H9 (cell line): ENCODE data around the gene GPRASP3. TPM values are rescaled to one million over a fixed set of nuclear protein-coding genes. Genes with fewer than 3 reads are reported as not detected.

ENCODE experiments used
- DNase-seq: peaks from one replicate; pipeline ENCODE4 v3.0.0-alpha.2; 2017
- H2AFZ ChIP-seq: one replicate; pipeline ENCODE4 v1.6.1; 2013; ENCODE audit warnings: mild to moderate bottlenecking, low read length, control low read depth, moderate library complexity
- H2AK5ac ChIP-seq: 2 replicates; pipeline ENCODE4 v1.6.1; 2013; ENCODE audit warnings: low read length, control low read depth, mixed read lengths; ENCODE audit not compliant: insufficient read length
- H2BK120ac ChIP-seq: one replicate; pipeline ENCODE4 v1.6.1; 2013; ENCODE audit warnings: low read depth, mild to moderate bottlenecking, low read length, control low read depth, inconsistent platforms; ENCODE audit not compliant: poor library complexity, severe bottlenecking
- H2BK12ac ChIP-seq: 2 replicates; pipeline ENCODE4 v1.6.1; 2013; ENCODE audit warnings: low read length, control low read depth, mixed read lengths, low read depth; ENCODE audit not compliant: insufficient read length
- H2BK15ac ChIP-seq: 2 replicates; pipeline ENCODE4 v1.6.1; 2013; ENCODE audit warnings: low read depth, low read length, control low read depth
- H2BK20ac ChIP-seq: one replicate; pipeline ENCODE4 v1.6.1; 2013; ENCODE audit warnings: low read depth, mild to moderate bottlenecking, low read length, control low read depth, inconsistent platforms; ENCODE audit not compliant: poor library complexity, severe bottlenecking
- H2BK5ac ChIP-seq: 2 replicates; pipeline ENCODE4 v1.6.1; 2013; ENCODE audit warnings: low read length, control low read depth, mixed read lengths; ENCODE audit not compliant: insufficient read length
- H3K14ac ChIP-seq: 2 replicates; pipeline ENCODE4 v1.6.1; 2013; ENCODE audit warnings: low read length, control low read depth; ENCODE audit not compliant: insufficient read depth
- H3K18ac ChIP-seq: 2 replicates; pipeline ENCODE4 v1.6.1; 2013; ENCODE audit warnings: low read depth, mild to moderate bottlenecking, mixed read lengths, low read length, control low read depth; ENCODE audit not compliant: insufficient read length
- H3K23ac ChIP-seq: 2 replicates; pipeline ENCODE4 v1.6.1; 2013; ENCODE audit warnings: low read length, control low read depth, mixed read lengths, low read depth; ENCODE audit not compliant: insufficient read length
- H3K23me2 ChIP-seq: 2 replicates; pipeline ENCODE4 v1.6.1; 2013; ENCODE audit warnings: low read depth, mild to moderate bottlenecking, mixed read lengths, low read length, control low read depth; ENCODE audit not compliant: insufficient read length, poor library complexity, severe bottlenecking
- H3K27ac ChIP-seq: 2 replicates; pipeline ENCODE4 v1.5.1; 2013; ENCODE audit warnings: low read length, control low read depth, mixed read lengths, low read depth; ENCODE audit not compliant: insufficient read length
- H3K27me3 ChIP-seq: 2 replicates; pipeline ENCODE4 v1.6.1; 2013; ENCODE audit warnings: low read length, control low read depth, inconsistent platforms; ENCODE audit not compliant: insufficient read depth
- H3K4ac ChIP-seq: 2 replicates; pipeline ENCODE4 v1.6.1; 2013; ENCODE audit warnings: low read depth, mild to moderate bottlenecking, control low read depth, inconsistent platforms, low read length, moderate library complexity
- H3K4me1 ChIP-seq: 2 replicates; pipeline ENCODE4 v1.6.1; 2013; ENCODE audit warnings: low read length, control low read depth, inconsistent platforms; ENCODE audit not compliant: insufficient read depth
- H3K4me2 ChIP-seq: 2 replicates; pipeline ENCODE4 v1.6.1; 2013; ENCODE audit warnings: low read length, control low read depth, mixed read lengths; ENCODE audit not compliant: insufficient read length, insufficient read depth
- H3K56ac ChIP-seq: 2 replicates; pipeline ENCODE4 v1.6.1; 2013; ENCODE audit warnings: low read depth, mild to moderate bottlenecking, mixed read lengths, low read length, control low read depth; ENCODE audit not compliant: insufficient read length
- H3K79me1 ChIP-seq: 2 replicates; pipeline ENCODE4 v1.6.1; 2013; ENCODE audit warnings: low read depth, mild to moderate bottlenecking, moderate library complexity, low read length, control low read depth, inconsistent platforms; ENCODE audit not compliant: insufficient read depth, poor library complexity, severe bottlenecking
- H3K79me2 ChIP-seq: 2 replicates; pipeline ENCODE4 v1.6.1; 2013; ENCODE audit warnings: low read length, control low read depth, inconsistent platforms; ENCODE audit not compliant: insufficient read depth
- H3K9ac ChIP-seq: 2 replicates; pipeline ENCODE4 v1.6.1; 2013; ENCODE audit warnings: low read length, control low read depth, mixed read lengths; ENCODE audit not compliant: insufficient read length; ENCODE audit errors: extremely low read depth
- H3K9me3 ChIP-seq: one replicate; pipeline ENCODE4 v1.6.1; 2013; ENCODE audit warnings: low read depth, low read length, inconsistent platforms; ENCODE audit not compliant: control insufficient read depth
- H3T11ph ChIP-seq: one replicate; pipeline ENCODE4 v1.6.1; 2013; ENCODE audit warnings: mild to moderate bottlenecking, low read length, control low read depth, inconsistent platforms
- H4K20me1 ChIP-seq: one replicate; pipeline ENCODE4 v1.6.1; 2013; ENCODE audit not compliant: control insufficient read depth, insufficient read length, insufficient read depth
- H4K5ac ChIP-seq: 2 replicates; pipeline ENCODE4 v1.6.1; 2013; ENCODE audit warnings: low read depth, mild to moderate bottlenecking, mixed read lengths, low read length, control low read depth; ENCODE audit not compliant: insufficient read length
- H4K8ac ChIP-seq: replicated peaks from 2 replicates; pipeline ENCODE4 v1.6.1; 2013; ENCODE audit warnings: low read length, control low read depth, mixed read lengths, low read depth; ENCODE audit not compliant: insufficient read length
- H4K91ac ChIP-seq: 2 replicates; pipeline ENCODE4 v1.6.1; 2013; ENCODE audit warnings: low read depth, mild to moderate bottlenecking, moderate library complexity, mixed read lengths, low read length, control low read depth; ENCODE audit not compliant: insufficient read length
- H3K27ac Mint-ChIP-seq, 3 experiments: 2 replicates in 2 of 3; 3 replicates in 1 of 3; pipeline ENCODE4 v1.8.0; 2020 to 2021; ENCODE audit warnings: mixed read lengths in 3 of 3, mild to moderate bottlenecking in 1 of 3, moderate library complexity in 1 of 3
- H3K27me3 Mint-ChIP-seq: 2 replicates; pipeline ENCODE4 v1.8.0; 2021; ENCODE audit warnings: low read depth, mild to moderate bottlenecking, moderate library complexity, mixed read lengths
- H3K36me3 Mint-ChIP-seq, 3 experiments: 2 replicates in 2 of 3; 3 replicates in 1 of 3; pipeline ENCODE4 v1.8.0; 2020 to 2021; ENCODE audit warnings: low read depth in 3 of 3, mixed read lengths in 3 of 3; ENCODE audit not compliant: insufficient read depth in 1 of 3
- H3K4me1 Mint-ChIP-seq, 2 experiments: 2 replicates each; pipeline ENCODE4 v1.8.0; 2020; ENCODE audit warnings: mixed read lengths in 2 of 2
- H3K4me3 Mint-ChIP-seq, 2 experiments: 2 replicates in 1 of 2; 3 replicates in 1 of 2; pipeline ENCODE4 v1.8.0; 2020 to 2021; ENCODE audit warnings: mild to moderate bottlenecking in 2 of 2, mixed read lengths in 2 of 2, moderate library complexity in 1 of 2
- H3K9me3 Mint-ChIP-seq, 2 experiments: 2 replicates in 1 of 2; 3 replicates in 1 of 2; pipeline ENCODE4 v1.8.0; 2020; ENCODE audit warnings: mild to moderate bottlenecking in 2 of 2, mixed read lengths in 2 of 2, moderate library complexity in 1 of 2
- WGBS: extraction: QIAGEN DNeasy Blood & Tissue Kit; methylation state at CpG from one replicate; pipeline ENCODE4 v1.1.7; 2013; ENCODE audit warnings: missing lambda C conversion rate, low lambda C conversion rate, mixed read lengths; ENCODE audit not compliant: insufficient read length; ENCODE audit errors: extremely low coverage; 5-methylcytosine and 5-hydroxymethylcytosine counted together
- total RNA-seq: library from RNA; stranded (reverse); gene quantifications from 2 replicates; pipeline ENCODE4 v1.2.1, GENCODE V29; 2021
- TF ChIP-seq, protein P1 (sequence below): fragments of 200-600 bp; sonication (generic); conservative IDR thresholded peaks from 3 replicates; pipeline ENCODE4 v1.8.0; 2021; ENCODE audit warnings: antibody characterized with exemption, mild to moderate bottlenecking

The GPRASP3 gene
- total RNA-seq, 1 experiment from 2014 or later, result 4.8 TPM

- Histone ChIP-seq H3K23ac (no peak overlapping the region), H4K91ac (no peak overlapping the region), H3K27me3 (no peaks in the 10 kb centered on the region), H3T11ph (no peak overlapping the region), H4K5ac (no peak overlapping the region), H2AFZ (no peak overlapping the region), H4K8ac (no peak overlapping the region), H3K23me2 (no peaks in the 10 kb centered on the region), H4K20me1 (no peaks in the 10 kb centered on the region), H3K4ac (no peak overlapping the region), H3K9ac (no peak overlapping the region), H3K79me2 (no peaks in the 10 kb centered on the region), H3K79me1 (no peaks in the 10 kb centered on the region), H3K4me1 (no peaks in the 10 kb centered on the region), H3K18ac (no peak overlapping the region), H2BK12ac (no peak overlapping the region), H3K27ac (no peak overlapping the region), H3K14ac (no peak overlapping the region), H2BK120ac (no peak overlapping the region), H2BK20ac (no peak overlapping the region), H2BK5ac (no peak overlapping the region), H3K9me3 (peaks cover 44% of the 10 kb centered on the region), H2BK15ac (no peak overlapping the region), H3K56ac (no peak overlapping the region), H2AK5ac (no peak overlapping the region), H3K4me2 (no peak overlapping the region)
- no peak for DNase-seq
- peaks cover 2 to 4% of the 10 kb centered on the region in 2 experiments; a peak in 3 of 4 replicates for H3K4me1 Mint-ChIP-seq
- no peak overlapping the region for H3K27ac Mint-ChIP-seq
- TF ChIP-seq, protein P1, sequence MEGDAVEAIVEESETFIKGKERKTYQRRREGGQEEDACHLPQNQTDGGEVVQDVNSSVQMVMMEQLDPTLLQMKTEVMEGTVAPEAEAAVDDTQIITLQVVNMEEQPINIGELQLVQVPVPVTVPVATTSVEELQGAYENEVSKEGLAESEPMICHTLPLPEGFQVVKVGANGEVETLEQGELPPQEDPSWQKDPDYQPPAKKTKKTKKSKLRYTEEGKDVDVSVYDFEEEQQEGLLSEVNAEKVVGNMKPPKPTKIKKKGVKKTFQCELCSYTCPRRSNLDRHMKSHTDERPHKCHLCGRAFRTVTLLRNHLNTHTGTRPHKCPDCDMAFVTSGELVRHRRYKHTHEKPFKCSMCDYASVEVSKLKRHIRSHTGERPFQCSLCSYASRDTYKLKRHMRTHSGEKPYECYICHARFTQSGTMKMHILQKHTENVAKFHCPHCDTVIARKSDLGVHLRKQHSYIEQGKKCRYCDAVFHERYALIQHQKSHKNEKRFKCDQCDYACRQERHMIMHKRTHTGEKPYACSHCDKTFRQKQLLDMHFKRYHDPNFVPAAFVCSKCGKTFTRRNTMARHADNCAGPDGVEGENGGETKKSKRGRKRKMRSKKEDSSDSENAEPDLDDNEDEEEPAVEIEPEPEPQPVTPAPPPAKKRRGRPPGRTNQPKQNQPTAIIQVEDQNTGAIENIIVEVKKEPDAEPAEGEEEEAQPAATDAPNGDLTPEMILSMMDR, result no peak
- H3K27me3 Mint-ChIP-seq, result no peaks in the 10 kb centered on the region; the same call in 1 of the 2 replicates
- H3K4me3 Mint-ChIP-seq, result no peak overlapping the region
- H3K9me3 Mint-ChIP-seq, result peaks cover 59 to 68% of the 10 kb centered on the region in 2 experiments
- peaks cover 4 to 10% (median 7%) of the 10 kb centered on the region in 3 experiments; a peak in 5 of 7 replicates for H3K36me3 Mint-ChIP-seq
- no CpG with 5 or more reads among the region's 1 CpG for WGBS
Observed at GRCh38 chrX:102728646-102729045, 8.1 kb downstream of the GPRASP3 start.
